OCI-LY7 (cell line): ENCODE results near the gene STAG3.

Experiments
- CTCF ChIP-seq: fragments of 200-600 bp; sonication (generic); conservative IDR thresholded peaks from 2 replicates; pipeline ENCODE4 v1.5.1; 2014; ENCODE audit warnings: mild to moderate bottlenecking, antibody characterized with exemption, low read length, moderate library complexity, mixed read lengths
- EZH2phosphoT487 ChIP-seq: fragments of 200-600 bp; sonication (generic); IDR thresholded peaks from 2 replicates; pipeline ENCODE4 v1.6.1; 2018; ENCODE audit warnings: low read depth, borderline replicate concordance, mild to moderate bottlenecking, mixed run types, antibody characterized with exemption, low read length, moderate library complexity, mixed read lengths

GRCh38 chr7:100152937-100153666 lies 24.6 kb upstream of the STAG3 start:
- TF ChIP-seq CTCF (no peak; the same call in 1 of the 2 replicates), EZH2phosphoT487 (no peak)
